Panc1 (cell line): ENCODE results near the gene KIF17. TPM values are rescaled to one million over a fixed set of nuclear protein-coding genes. Genes with fewer than 3 reads are reported as not detected.

Experiments used
- ATAC-seq: fragments of 200-7000 bp; cut with Tn5 transposase; 2 replicates; pipeline ENCODE4 v1.9.1; 2020; ENCODE audit warnings: mild to moderate bottlenecking, moderate library complexity
- BruUV-seq: library from RNA; stranded (reverse); fragments of 400-500 nt; replicated peaks from 2 replicates; lab custom pipeline; 2021; lab: Mats Ljungman, UMichigan
- CTCF ChIA-PET: fragments of 300-600 bp; sonication (Branson Sonifier 250); formaldehyde crosslinking; loops from one replicate; lab custom pipeline; 2022; ENCODE audit warnings: antibody characterized with exemption; lab: Charles Lee
- POLR2A ChIA-PET: fragments of 300-600 bp; sonication (Branson Sonifier 250); formaldehyde crosslinking; loops from one replicate; lab custom pipeline; 2022; ENCODE audit warnings: antibody characterized with exemption; lab: Charles Lee
- DNase-seq: peaks from one replicate; pipeline ENCODE4 v3.0.0-alpha.2; 2010; ENCODE audit warnings: low read depth, low spot score
- H3K27ac ChIP-seq: 2 replicates; pipeline ENCODE4 v1.5.1; 2011; ENCODE audit warnings: mild to moderate bottlenecking, low read length, inconsistent platforms
- H3K27me3 ChIP-seq: fragments of 200-500 bp; sonication (Bioruptor generic); 2 replicates; pipeline ENCODE4 v1.6.0; 2014; ENCODE audit warnings: low read length, inconsistent platforms; ENCODE audit not compliant: control insufficient read depth, insufficient read depth
- H3K36me3 ChIP-seq: fragments of 200-500 bp; sonication (Bioruptor generic); 2 replicates; pipeline ENCODE4 v1.5.1; 2014; ENCODE audit warnings: inconsistent platforms, mild to moderate bottlenecking, low read length, moderate library complexity; ENCODE audit not compliant: control insufficient read depth, insufficient read depth
- H3K4me1 ChIP-seq: 2 replicates; pipeline ENCODE4 v1.5.1; 2011; ENCODE audit warnings: inconsistent platforms, mild to moderate bottlenecking, low read length, moderate library complexity; ENCODE audit not compliant: control insufficient read depth, insufficient read depth
- H3K4me3 ChIP-seq, 2 experiments: 2 replicates each; pipeline ENCODE4 v1.5.1; 2011 to 2012; ENCODE audit warnings: low read depth in 2 of 2, low read length in 2 of 2, mild to moderate bottlenecking in 2 of 2, inconsistent platforms in 1 of 2, moderate library complexity in 1 of 2
- H3K9me3 ChIP-seq: fragments of 200-500 bp; sonication (Bioruptor generic); 2 replicates; pipeline ENCODE4 v1.5.1; 2014; ENCODE audit warnings: low read depth, mild to moderate bottlenecking, inconsistent platforms, low read length, moderate library complexity; ENCODE audit not compliant: control insufficient read depth, insufficient read depth
- POLR2AphosphoS5 ChIP-seq: IDR thresholded peaks from 2 replicates; pipeline ENCODE4 v1.6.1; 2012; ENCODE audit warnings: mild to moderate bottlenecking, low read depth, low read length, moderate library complexity
- SIN3A ChIP-seq: IDR thresholded peaks from 2 replicates; pipeline ENCODE4 v1.6.1; 2012; ENCODE audit warnings: low read depth, mild to moderate bottlenecking, low read length, moderate library complexity, borderline replicate concordance; ENCODE audit not compliant: insufficient read depth
- TCF7L2 ChIP-seq: IDR thresholded peaks from 2 replicates; pipeline ENCODE4 v1.6.1; 2011; ENCODE audit warnings: mild to moderate bottlenecking, low read depth, low read length, inconsistent platforms
- in situ Hi-C: cut with HindIII; loops from 2 replicates; pipeline ENCODE4 v1.10.0; 2016; ENCODE audit warnings: low sequenced_read_pairs, low pct_unique_long_range_greater_than_20kb
- intact Hi-C: fragments of 100-400 bp; cut with micrococcal nuclease; formaldehyde crosslinking; loops from one replicate; pipeline ENCODE4 v1.10.0; 2022; ENCODE audit not compliant: unreplicated experiment
- total RNA-seq: library from RNA; stranded (reverse); gene quantifications from one replicate; pipeline ENCODE4 v1.2.1, GENCODE V29; 2021; ENCODE audit not compliant: unreplicated experiment
- TF ChIP-seq, protein P1 (sequence below): fragments of 450-650 bp; IDR thresholded peaks from 2 replicates; pipeline ENCODE4 v1.5.1; 2017; ENCODE audit warnings: mild to moderate bottlenecking
- TF ChIP-seq, protein P2 (sequence below), 2 experiments: IDR thresholded peaks; 2 replicates each; pipeline ENCODE4 v1.6.1; 2011 to 2012; ENCODE audit warnings: low read depth in 2 of 2, control low read depth in 1 of 2, low read length in 1 of 2, mild to moderate bottlenecking in 1 of 2, moderate library complexity in 1 of 2; ENCODE audit not compliant: insufficient read depth in 1 of 2

KIF17 gene
- total RNA-seq, 1 experiment from 2014 or later, result 3.9 TPM

DNA sequence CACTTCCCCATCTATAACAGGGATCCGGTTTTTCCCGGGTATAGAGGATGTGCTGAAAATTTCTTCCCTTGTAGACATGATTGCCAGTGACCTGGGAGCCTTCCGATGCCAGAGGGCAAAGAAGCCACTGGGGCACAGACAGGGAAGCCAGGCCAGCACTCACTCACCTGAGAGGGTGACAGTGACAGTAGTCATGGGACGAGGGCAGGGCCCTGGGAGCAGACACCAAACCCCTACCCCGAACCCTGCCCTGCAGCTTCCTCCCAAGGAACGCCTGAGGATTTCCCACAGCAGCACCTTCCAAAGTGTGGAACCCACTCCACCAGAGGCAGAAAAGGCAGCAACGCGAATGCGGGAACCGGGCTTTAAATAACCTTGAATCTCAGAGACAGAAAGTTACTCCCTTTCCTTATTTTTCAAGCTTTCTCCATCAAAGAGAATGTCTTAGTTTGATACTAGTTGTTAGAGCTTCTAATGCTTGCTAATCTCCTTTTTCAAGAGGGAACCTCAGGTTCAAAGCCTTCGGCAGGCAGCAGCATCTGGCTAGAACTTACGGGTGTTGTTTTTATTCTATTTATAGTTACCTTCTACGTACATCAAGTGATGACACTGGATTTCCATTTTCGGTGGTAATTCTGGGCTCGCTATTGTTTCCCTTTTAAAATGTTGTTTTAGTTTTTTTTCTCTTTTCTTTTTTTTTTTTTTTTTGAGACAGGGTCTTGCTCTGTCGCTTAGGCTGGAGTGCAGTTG is 59.5 kb downstream of the KIF17 start:
- Histone ChIP-seq H3K4me1 (peaks cover 10% of the 10 kb centered on the region), H3K27me3 (no peaks in the 10 kb centered on the region), H3K36me3 (peaks cover 23% of the 10 kb centered on the region), H3K27ac (no peak overlapping the region), H3K9me3 (no peaks in the 10 kb centered on the region), H3K4me3 (no peak overlapping the region)
- intact Hi-C loops (no loop called here), in situ Hi-C loops (no loop called here)
- ATAC-seq, result no peak
- no peak for DNase-seq
- CTCF ChIA-PET, result interaction anchor here (0.5 kb wide), 1 partner anchor 109 kb away, joined by 4 read pairs; no protein-coding TSS in a partner anchor
- POLR2A ChIA-PET, result interaction anchor here (0.6 kb wide), 1 partner anchor 662 kb away, joined by 3 read pairs; no protein-coding TSS in a partner anchor
- no TSS peak for BruUV-seq
- TF ChIP-seq POLR2AphosphoS5, result no peak
- TF ChIP-seq, protein P1, sequence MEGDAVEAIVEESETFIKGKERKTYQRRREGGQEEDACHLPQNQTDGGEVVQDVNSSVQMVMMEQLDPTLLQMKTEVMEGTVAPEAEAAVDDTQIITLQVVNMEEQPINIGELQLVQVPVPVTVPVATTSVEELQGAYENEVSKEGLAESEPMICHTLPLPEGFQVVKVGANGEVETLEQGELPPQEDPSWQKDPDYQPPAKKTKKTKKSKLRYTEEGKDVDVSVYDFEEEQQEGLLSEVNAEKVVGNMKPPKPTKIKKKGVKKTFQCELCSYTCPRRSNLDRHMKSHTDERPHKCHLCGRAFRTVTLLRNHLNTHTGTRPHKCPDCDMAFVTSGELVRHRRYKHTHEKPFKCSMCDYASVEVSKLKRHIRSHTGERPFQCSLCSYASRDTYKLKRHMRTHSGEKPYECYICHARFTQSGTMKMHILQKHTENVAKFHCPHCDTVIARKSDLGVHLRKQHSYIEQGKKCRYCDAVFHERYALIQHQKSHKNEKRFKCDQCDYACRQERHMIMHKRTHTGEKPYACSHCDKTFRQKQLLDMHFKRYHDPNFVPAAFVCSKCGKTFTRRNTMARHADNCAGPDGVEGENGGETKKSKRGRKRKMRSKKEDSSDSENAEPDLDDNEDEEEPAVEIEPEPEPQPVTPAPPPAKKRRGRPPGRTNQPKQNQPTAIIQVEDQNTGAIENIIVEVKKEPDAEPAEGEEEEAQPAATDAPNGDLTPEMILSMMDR, result no peak
- TF ChIP-seq SIN3A, result no peak
- TF ChIP-seq, protein P2, sequence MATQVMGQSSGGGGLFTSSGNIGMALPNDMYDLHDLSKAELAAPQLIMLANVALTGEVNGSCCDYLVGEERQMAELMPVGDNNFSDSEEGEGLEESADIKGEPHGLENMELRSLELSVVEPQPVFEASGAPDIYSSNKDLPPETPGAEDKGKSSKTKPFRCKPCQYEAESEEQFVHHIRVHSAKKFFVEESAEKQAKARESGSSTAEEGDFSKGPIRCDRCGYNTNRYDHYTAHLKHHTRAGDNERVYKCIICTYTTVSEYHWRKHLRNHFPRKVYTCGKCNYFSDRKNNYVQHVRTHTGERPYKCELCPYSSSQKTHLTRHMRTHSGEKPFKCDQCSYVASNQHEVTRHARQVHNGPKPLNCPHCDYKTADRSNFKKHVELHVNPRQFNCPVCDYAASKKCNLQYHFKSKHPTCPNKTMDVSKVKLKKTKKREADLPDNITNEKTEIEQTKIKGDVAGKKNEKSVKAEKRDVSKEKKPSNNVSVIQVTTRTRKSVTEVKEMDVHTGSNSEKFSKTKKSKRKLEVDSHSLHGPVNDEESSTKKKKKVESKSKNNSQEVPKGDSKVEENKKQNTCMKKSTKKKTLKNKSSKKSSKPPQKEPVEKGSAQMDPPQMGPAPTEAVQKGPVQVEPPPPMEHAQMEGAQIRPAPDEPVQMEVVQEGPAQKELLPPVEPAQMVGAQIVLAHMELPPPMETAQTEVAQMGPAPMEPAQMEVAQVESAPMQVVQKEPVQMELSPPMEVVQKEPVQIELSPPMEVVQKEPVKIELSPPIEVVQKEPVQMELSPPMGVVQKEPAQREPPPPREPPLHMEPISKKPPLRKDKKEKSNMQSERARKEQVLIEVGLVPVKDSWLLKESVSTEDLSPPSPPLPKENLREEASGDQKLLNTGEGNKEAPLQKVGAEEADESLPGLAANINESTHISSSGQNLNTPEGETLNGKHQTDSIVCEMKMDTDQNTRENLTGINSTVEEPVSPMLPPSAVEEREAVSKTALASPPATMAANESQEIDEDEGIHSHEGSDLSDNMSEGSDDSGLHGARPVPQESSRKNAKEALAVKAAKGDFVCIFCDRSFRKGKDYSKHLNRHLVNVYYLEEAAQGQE (IDR thresholded peaks at IDR 0.05; ENCODE audit: insufficient read depth in 1 of 2, low read depth in 2 of 2, low read length in 1 of 2), result no peak
- TF ChIP-seq TCF7L2, result no peak

DNA sequence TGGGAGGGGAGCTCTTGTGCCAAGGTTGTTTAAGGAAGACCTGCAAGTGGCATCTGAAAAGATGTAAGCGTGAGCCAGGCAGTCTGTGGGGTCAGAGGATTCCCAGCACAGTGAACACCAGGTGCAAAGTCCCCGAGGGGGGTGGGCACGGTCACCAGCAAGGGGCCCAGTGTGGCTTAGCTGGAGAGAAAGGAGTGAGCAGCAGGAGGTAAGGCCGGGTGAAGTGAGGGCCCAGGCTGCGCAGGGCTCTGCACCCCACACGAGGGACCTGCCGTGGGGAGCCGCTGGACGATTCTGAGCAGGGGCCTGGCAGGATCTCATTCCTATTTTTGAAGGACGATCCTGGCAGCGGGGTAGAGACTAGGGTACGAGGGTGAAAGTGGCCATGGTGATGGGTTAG is 60.8 kb downstream of the KIF17 start:
- H3K36me3 ChIP-seq, result peaks cover 26% of the 10 kb centered on the region
- in situ Hi-C loops (no loop called here), intact Hi-C loops (no loop called here)
- no peaks in the 10 kb centered on the region for H3K27me3 ChIP-seq
- no peak overlapping the region for H3K4me3 ChIP-seq
- H3K4me1 ChIP-seq, result peaks cover 10% of the 10 kb centered on the region
- no peaks in the 10 kb centered on the region for H3K9me3 ChIP-seq
- ChIA-PET POLR2A (no interaction called here), CTCF (no interaction called here)
- BruUV-seq, result no TSS peak
- TF ChIP-seq TCF7L2 (no peak), POLR2AphosphoS5 (no peak), SIN3A (no peak)
- TF ChIP-seq, protein P1, result no peak
- TF ChIP-seq, protein P2 (IDR thresholded peaks at IDR 0.05; ENCODE audit: insufficient read depth in 1 of 2, low read depth in 2 of 2, low read length in 1 of 2), result no peak
- DNase-seq (no peak), ATAC-seq (no peak)
- no peak overlapping the region for H3K27ac ChIP-seq
